HG03521 (cell line): Measurements from ENCODE around the gene SMAD6.

Experiments
- ATAC-seq: cut with Tn5 transposase; IDR thresholded peaks from one replicate; pipeline ENCODE4 v1.9.1; 2021; ENCODE audit warnings: mild to moderate bottlenecking, moderate library complexity; ENCODE audit not compliant: unreplicated experiment

Gene SMAD6

GRCh38 chr15:66738595-66738994 lies 36.6 kb downstream of the SMAD6 start:
- ATAC-seq = no peak

GRCh38 chr15:66739287-66739686 lies 37.3 kb downstream of the SMAD6 start:
- no peak for ATAC-seq

GRCh38 chr15:66740802-66741201 lies 38.8 kb downstream of the SMAD6 start:
- no peak for ATAC-seq

GRCh38 chr15:66741646-66742045 lies 39.6 kb downstream of the SMAD6 start:
- ATAC-seq = no peak

- no peak for ATAC-seq
These were observed 40.2 kb downstream of the SMAD6 start for GRCh38 chr15:66742286-66742685.

GRCh38 chr15:66743204-66743603 lies 41.2 kb downstream of the SMAD6 start:
- no peak for ATAC-seq

- no peak for ATAC-seq
These were observed 41.9 kb downstream of the SMAD6 start for GRCh38 chr15:66743703-66744536.

GRCh38 chr15:66744610-66745279 lies 42.7 kb downstream of the SMAD6 start:
- no peak for ATAC-seq

- no peak for ATAC-seq
These were observed 43.6 kb downstream of the SMAD6 start for GRCh38 chr15:66745530-66746230.

GRCh38 chr15:66746231-66746605 lies 44.2 kb downstream of the SMAD6 start:
- ATAC-seq = no peak

GRCh38 chr15:66747223-66747622 lies 45.2 kb downstream of the SMAD6 start:
- no peak for ATAC-seq

- ATAC-seq = no peak
These were observed 46.1 kb downstream of the SMAD6 start for GRCh38 chr15:66747886-66748707.

- no peak for ATAC-seq
These were observed 46.6 kb downstream of the SMAD6 start for GRCh38 chr15:66748708-66749035.

GRCh38 chr15:66749841-66750575 lies 48.0 kb downstream of the SMAD6 start:
- ATAC-seq = no peak

GRCh38 chr15:66750609-66751008 lies 48.6 kb downstream of the SMAD6 start:
- no peak for ATAC-seq

GRCh38 chr15:66751579-66751978 lies 49.5 kb downstream of the SMAD6 start:
- ATAC-seq = no peak

- ATAC-seq = no peak
These were observed 50.0 kb downstream of the SMAD6 start for GRCh38 chr15:66752078-66752477.

- ATAC-seq = no peak
These were observed 51.8 kb downstream of the SMAD6 start for GRCh38 chr15:66753687-66754377.

- no peak for ATAC-seq
These were observed 52.8 kb downstream of the SMAD6 start for GRCh38 chr15:66754789-66755188.
